H1 (cell line): ENCODE data around the gene MLKL.

Source experiments
- BCL11A ChIP-seq, 2 experiments: IDR thresholded peaks; one replicate each; pipeline ENCODE4 v1.6.1; 2011; ENCODE audit warnings: low read depth in 2 of 2, low read length in 2 of 2, mild to moderate bottlenecking in 2 of 2
- CHD2 ChIP-seq: IDR thresholded peaks from 2 replicates; pipeline ENCODE4 v1.6.1; 2012; ENCODE audit warnings: low read length, improper control_type of control experiment
- CTCF ChIP-seq, 3 experiments: IDR thresholded peaks; 1 replicate in 2 of 3; 2 replicates in 1 of 3; pipeline versions ENCODE4 v1.5.1 to v1.6.1; 2011; ENCODE audit warnings: low read length in 3 of 3, mild to moderate bottlenecking in 3 of 3, inconsistent platforms in 2 of 3, low read depth in 1 of 3, moderate library complexity in 1 of 3; ENCODE audit not compliant: insufficient read depth in 1 of 3; ENCODE audit errors: control extremely low read depth in 1 of 3
- HDAC6 ChIP-seq: IDR thresholded peaks from one replicate; pipeline ENCODE4 v1.7.1; 2012; ENCODE audit warnings: low read depth, mild to moderate bottlenecking, inconsistent platforms, low read length, moderate library complexity
- POLR2AphosphoS5 ChIP-seq: IDR thresholded peaks from 2 replicates; pipeline ENCODE4 v1.6.1; 2011; ENCODE audit warnings: low read depth, low read length
- SIN3A ChIP-seq, 2 experiments: IDR thresholded peaks in 1 of 2; conservative IDR thresholded peaks in 1 of 2; 2 replicates each; pipeline ENCODE4 v1.6.1; 2011 to 2012; ENCODE audit warnings: low read length in 2 of 2, improper control_type of control experiment in 1 of 2, low read depth in 1 of 2, mild to moderate bottlenecking in 1 of 2
- SP1 ChIP-seq: IDR thresholded peaks from 2 replicates; pipeline ENCODE4 v1.6.1; 2011; ENCODE audit warnings: low read depth, low read length
- USF2 ChIP-seq: IDR thresholded peaks from 2 replicates; pipeline ENCODE4 v1.6.1; 2011; ENCODE audit warnings: low read length, improper control_type of control experiment
- YY1 ChIP-seq: IDR thresholded peaks from 2 replicates; pipeline ENCODE4 v1.6.1; 2011; ENCODE audit warnings: low read depth, mild to moderate bottlenecking, low read length

GRCh38 chr16:74735554-74735953 lies 34.9 kb upstream of the MLKL start:
- TF ChIP-seq YY1 (no peak), CTCF (IDR thresholded peaks at IDR 0.05; ENCODE audit: control extremely low read depth in 1 of 3, insufficient read depth in 1 of 3, low read depth in 1 of 3, low read length in 3 of 3) (no peak), HDAC6 (no peak), USF2 (no peak), BCL11A (IDR thresholded peaks at IDR 0.05; ENCODE audit: low read depth in 2 of 2, low read length in 2 of 2) (no peak), POLR2AphosphoS5 (no peak), CHD2 (no peak), SIN3A (conservative IDR thresholded peaks at IDR 0.05 in 1 of 2, IDR thresholded peaks at IDR 0.05 in 1 of 2; ENCODE audit: low read depth in 1 of 2, low read length in 2 of 2) (no peak), SP1 (no peak)
